GM18951 (cell line): ENCODE measurements around the gene ESYT1.
A peak's percentile ranks its signal among the peaks of the same experiment; 100 is the strongest.
"Not testable (repeated sequence)": the region's sequence is repeated elsewhere in the genome, so short reads cannot be mapped to it uniquely, and the experiment has no call there.

ENCODE experiments used
- POLR2A ChIP-seq: IDR thresholded peaks from 4 replicates; pipeline ENCODE4 v1.6.1; 2011; ENCODE audit warnings: mild to moderate bottlenecking; ENCODE audit not compliant: insufficient read length, insufficient read depth; ENCODE audit errors: extremely low read depth
- in situ Hi-C: fragments of 300-500 bp; cut with MboI; formaldehyde crosslinking; loops from one replicate; pipeline ENCODE4 v1.12.0; 2022; ENCODE audit warnings: low sequenced_read_pairs, mixed read lengths, inconsistent platforms; ENCODE audit not compliant: unreplicated experiment

ESYT1 gene

GRCh38 chr12:56116267-56117081 is 11.6 kb upstream of the ESYT1 start, which contains the start of gene RPL41:
Gene RPL41, plus strand, starts transcription at chr12:56116633.
- in situ Hi-C loops, result no loop called here
- peak; percentile 99 for TF ChIP-seq POLR2A

DNA sequence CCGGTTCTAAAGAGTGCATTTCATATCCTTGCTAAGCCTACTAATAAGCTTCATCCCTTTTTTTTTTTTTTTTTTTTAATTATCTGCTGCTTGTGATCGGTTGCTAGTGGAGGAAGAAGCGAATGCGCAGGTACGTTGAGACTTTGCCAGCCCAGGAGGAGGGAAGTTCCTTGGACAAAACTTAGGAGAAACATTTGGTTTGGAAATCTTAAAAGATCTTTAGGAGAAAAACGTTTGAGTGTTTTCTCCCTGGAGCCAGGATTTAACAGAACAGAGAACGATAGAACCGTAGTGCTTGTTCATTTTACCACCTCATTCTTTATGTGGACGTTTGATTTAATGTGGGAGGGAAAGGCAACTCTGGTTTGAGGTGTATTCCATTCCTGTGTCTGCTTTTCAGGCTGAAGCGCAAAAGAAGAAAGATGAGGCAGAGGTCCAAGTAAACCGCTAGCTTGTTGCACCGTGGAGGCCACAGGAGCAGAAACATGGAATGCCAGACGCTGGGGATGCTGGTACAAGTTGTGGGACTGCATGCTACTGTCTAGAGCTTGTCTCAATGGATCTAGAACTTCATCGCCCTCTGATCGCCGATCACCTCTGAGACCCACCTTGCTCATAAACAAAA is 10.9 kb upstream of the ESYT1 start:
- in situ Hi-C loops, result not testable (repeated sequence)

- in situ Hi-C loops, result no loop called here
These were observed 10.0 kb upstream of the ESYT1 start, which contains the start of gene ZC3H10 for GRCh38 chr12:56117778-56118687. Gene ZC3H10, plus strand, starts transcription at chr12:56118266. Its CDS starts 2,297 bp downstream, at chr12:56120563.

DNA sequence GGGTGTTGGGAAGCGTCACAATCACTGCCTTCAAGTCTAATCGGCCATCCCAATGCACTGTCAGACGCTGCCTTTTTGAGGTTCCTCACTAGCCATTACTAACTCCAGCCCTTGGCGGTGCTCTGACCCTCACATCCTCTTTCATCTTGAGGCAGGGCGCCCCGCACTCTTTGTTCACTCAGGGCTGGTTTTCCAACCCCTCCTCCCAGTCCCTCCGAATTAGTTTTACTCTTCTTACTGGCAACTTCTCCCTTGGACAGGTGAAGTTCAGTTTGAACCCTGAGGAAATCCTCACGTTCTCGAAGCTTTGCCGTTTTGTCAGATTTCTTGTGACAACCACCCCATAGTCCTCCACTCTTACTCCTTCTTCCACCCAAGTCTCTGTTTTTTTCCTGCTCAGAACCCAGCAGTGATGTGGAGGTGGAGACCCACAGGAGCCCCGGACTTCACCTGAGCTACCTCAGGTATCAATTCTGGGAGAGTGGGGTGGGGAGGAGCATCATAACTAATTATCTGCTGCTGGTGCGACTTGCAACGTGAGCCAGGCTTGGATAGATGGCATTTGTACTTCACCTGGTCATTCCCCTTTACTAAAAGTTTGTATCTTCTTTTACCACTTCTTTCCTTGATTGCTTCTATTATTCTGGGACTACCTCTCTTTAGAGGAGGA is 9.2 kb upstream of the ESYT1 start:
- TF ChIP-seq POLR2A, result no peak
- in situ Hi-C loops, result no loop called here

More at GRCh38 chr12:56117778-56118687, 10.0 kb upstream of the ESYT1 start, which contains the start of gene ZC3H10:
- TF ChIP-seq POLR2A, result peak; percentile 97

- no peak for TF ChIP-seq POLR2A
- in situ Hi-C loops, result no loop called here
These were observed 8.7 kb upstream of the ESYT1 start for GRCh38 chr12:56119361-56119796.

DNA sequence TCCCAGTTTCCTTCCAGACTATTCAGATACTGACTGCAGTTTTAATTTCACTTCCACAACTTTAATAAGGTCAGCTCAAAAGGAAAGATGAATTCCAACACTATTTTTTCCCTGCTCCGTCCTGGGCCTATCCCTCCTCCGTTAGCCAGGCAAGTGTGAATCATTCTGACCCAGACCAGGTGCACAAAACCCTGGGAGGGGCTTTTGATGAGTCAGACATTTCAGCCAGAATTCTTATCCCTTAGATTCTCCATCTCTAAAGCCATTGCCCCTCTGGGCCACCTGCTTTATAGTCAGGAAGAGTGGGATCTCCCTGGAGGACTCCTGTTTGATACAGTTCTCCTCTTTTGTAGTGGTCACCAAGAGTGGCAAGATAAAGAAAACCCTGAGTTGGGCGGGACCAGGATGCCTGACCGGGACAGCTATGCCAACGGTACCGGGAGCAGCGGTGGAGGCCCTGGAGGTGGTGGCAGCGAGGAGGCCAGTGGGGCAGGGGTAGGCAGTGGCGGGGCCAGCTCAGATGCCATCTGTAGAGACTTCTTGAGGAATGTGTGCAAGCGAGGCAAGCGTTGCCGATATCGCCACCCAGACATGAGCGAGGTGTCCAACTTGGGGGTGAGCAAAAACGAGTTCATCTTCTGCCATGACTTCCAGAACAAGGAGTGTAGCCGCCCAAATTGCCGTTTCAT is 7.8 kb upstream of the ESYT1 start:
- in situ Hi-C loops, result no loop called here
- TF ChIP-seq POLR2A, result no peak

- in situ Hi-C loops, result no loop called here
- TF ChIP-seq POLR2A, result no peak
These were observed 6.7 kb upstream of the ESYT1 start for GRCh38 chr12:56121204-56121870.

GRCh38 chr12:56122637-56123036 is 5.4 kb upstream of the ESYT1 start:
- in situ Hi-C loops, result no loop called here
- TF ChIP-seq POLR2A, result no peak

DNA sequence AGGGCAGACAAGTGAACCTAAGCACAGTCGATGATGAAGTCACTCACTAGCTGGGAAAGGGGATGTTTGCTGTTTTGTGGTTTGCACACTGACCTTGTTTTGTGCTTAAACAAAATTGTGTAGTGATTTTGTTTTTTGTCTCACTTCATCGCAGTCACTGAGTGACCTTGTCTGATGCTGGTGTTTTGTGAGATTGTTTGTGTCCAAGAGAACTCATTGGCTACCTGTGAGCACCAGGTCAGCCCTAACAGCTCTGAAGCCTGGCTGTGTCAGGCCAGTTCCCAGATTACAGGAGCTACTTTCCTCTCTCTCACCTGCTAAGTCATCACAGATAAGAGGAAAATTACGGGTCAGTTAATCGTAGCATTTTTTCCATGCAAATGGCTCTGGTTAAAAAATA is 3.9 kb upstream of the ESYT1 start:
- in situ Hi-C loops, result no loop called here
- no peak for TF ChIP-seq POLR2A

DNA sequence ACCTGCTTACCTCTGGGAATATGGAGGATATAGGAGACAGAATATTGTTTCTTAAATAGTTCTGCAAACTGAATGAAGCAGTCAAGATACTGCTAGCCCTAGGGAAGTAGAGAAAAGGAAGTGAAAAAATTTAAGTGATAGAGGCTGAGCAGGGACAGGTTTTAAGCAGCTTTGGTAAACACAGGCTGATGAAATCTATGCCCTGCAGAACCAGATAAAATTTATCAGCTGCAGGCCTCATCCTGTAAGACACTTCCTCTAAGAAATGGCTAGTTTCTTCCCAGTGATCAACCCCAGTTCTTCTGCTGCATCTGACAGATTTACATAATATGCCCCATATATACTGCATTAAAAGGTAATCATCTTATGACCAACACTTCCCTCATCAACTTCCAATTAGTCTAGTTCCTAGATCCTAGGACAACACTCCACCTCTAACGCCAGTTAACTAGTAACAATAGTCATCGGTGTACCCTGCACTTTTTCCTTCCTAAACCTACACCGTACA is 1.3 kb upstream of the ESYT1 start:
- in situ Hi-C loops, result no loop called here
- no peak for TF ChIP-seq POLR2A

DNA sequence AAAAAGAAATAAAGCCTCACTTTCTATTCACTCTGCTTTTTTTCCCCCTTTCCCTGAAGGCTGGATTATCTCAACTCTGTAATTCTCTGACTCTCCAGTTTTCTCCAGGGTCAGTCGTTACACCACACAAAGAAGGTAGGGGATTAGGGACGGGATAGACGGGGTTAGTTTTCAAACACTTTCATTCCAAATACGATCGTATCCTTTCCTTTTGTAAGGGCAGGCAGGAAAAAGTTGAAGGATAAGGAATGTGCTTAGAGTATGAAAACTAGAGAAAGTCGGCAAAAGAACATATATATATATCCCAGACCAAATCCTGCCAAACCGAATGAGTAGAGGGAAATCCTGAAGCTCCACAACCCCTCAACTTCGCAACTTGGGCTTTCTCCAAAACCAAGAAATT is 581 bp upstream of the ESYT1 start:
- no peak for TF ChIP-seq POLR2A
- in situ Hi-C loops, result no loop called here
